Loucy (cell line): ENCODE measurements around the gene YIF1A.

Source experiments
- H2AFZ ChIP-seq: fragments of 200-600 bp; sonication (generic); 2 replicates; pipeline ENCODE4 v1.6.0; 2016; ENCODE audit warnings: antibody characterized with exemption, mild to moderate bottlenecking, low read length, moderate library complexity
- H3F3A ChIP-seq: fragments of 200-600 bp; 2 replicates; pipeline ENCODE4 v1.6.0; 2016; ENCODE audit warnings: antibody characterized with exemption, low read depth, mild to moderate bottlenecking
- H3K27me3 ChIP-seq: fragments of 200-600 bp; sonication (generic); 2 replicates; pipeline ENCODE4 v1.6.1; 2014; ENCODE audit warnings: low read length, mild to moderate bottlenecking; ENCODE audit not compliant: insufficient read depth, poor library complexity, severe bottlenecking
- H3K36me3 ChIP-seq: fragments of 200-600 bp; sonication (generic); 2 replicates; pipeline ENCODE4 v1.6.1; 2016; ENCODE audit warnings: low read length; ENCODE audit not compliant: insufficient read depth
- H3K4me1 ChIP-seq: fragments of 200-600 bp; sonication (generic); 2 replicates; pipeline ENCODE4 v1.5.1; 2014; ENCODE audit warnings: low read length, mild to moderate bottlenecking; ENCODE audit not compliant: insufficient read depth, poor library complexity, severe bottlenecking
- H3K4me2 ChIP-seq: fragments of 200-600 bp; sonication (generic); 2 replicates; pipeline ENCODE4 v1.6.0; 2014; ENCODE audit warnings: antibody characterized with exemption, low read length, low read depth, mild to moderate bottlenecking; ENCODE audit not compliant: poor library complexity, severe bottlenecking
- H3K4me3 ChIP-seq: fragments of 200-600 bp; sonication (generic); 2 replicates; pipeline ENCODE4 v1.5.1; 2014; ENCODE audit warnings: low read length, mild to moderate bottlenecking, mixed read lengths; ENCODE audit not compliant: poor library complexity, severe bottlenecking
- H3K79me2 ChIP-seq: fragments of 200-600 bp; sonication (generic); 2 replicates; pipeline ENCODE4 v1.6.1; 2014; ENCODE audit warnings: low read length; ENCODE audit not compliant: insufficient read depth
- H3K9ac ChIP-seq: fragments of 200-600 bp; sonication (generic); 2 replicates; pipeline ENCODE4 v1.6.0; 2014; ENCODE audit warnings: mild to moderate bottlenecking, low read depth, low read length, moderate library complexity; ENCODE audit not compliant: poor library complexity, severe bottlenecking
- H3K9me2 ChIP-seq: fragments of 200-600 bp; sonication (generic); replicated peaks from 2 replicates; pipeline ENCODE4 v1.6.1; 2016; ENCODE audit warnings: low read depth, low read length, mixed read lengths
- H3K9me3 ChIP-seq: fragments of 200-600 bp; sonication (generic); 2 replicates; pipeline ENCODE4 v1.6.1; 2014; ENCODE audit warnings: mild to moderate bottlenecking, antibody characterized with exemption, low read length, low read depth; ENCODE audit not compliant: insufficient read depth
- H4K20me1 ChIP-seq: fragments of 200-600 bp; sonication (generic); 2 replicates; pipeline ENCODE4 v1.6.0; 2014; ENCODE audit warnings: antibody characterized with exemption, low read length, mild to moderate bottlenecking; ENCODE audit not compliant: insufficient read depth, poor library complexity, severe bottlenecking
- EZH2phosphoT487 ChIP-seq: fragments of 200-600 bp; IDR thresholded peaks from 2 replicates; pipeline ENCODE4 v1.6.1; 2018; ENCODE audit warnings: antibody characterized with exemption, mild to moderate bottlenecking, moderate library complexity, borderline replicate concordance
- TF ChIP-seq, protein P1 (sequence below): fragments of 200-600 bp; sonication (generic); conservative IDR thresholded peaks from 2 replicates; pipeline ENCODE4 v1.5.1; 2014; ENCODE audit warnings: mild to moderate bottlenecking, antibody characterized with exemption, low read length

YIF1A gene

DNA sequence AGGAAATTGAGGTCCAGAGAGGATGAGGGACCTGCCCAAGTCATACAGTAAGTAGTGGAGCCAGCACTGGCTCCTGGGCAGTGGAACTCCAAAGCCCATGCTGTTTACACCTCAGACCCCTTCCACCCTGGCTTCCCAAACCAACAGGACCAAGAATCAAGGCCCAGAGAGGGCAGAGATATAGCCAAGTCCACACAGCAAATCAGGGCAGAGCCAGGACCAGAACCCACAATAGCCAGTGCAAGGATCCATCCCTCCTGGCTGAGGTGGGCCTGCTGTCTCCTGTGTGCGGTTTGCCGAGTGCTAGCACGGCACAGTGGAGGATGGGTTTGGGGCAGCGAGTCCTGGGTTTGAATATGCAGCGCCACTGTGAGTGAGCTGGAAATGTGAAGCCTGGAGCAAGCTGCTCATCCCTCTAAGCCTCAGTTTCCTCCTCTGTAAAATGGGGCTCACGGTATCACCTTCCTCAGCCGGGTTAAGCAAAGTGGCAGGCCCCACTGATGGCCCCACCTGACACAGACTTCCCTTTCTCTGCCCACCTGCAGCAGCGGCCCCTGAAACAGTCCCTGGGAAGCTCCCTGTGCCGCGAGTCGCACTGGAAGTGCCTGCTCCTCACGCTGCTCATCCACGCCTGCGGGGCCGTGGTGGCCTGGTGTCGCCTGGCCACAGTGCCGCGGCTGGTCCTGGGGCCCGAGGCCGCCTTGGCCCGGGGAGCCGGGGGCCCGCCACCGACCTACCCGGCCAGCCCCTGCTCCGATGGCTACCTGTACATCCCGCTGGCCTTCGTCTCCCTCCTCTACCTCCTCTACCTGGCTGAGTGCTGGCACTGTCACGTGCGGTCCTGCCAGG is 5.1 kb upstream of the YIF1A start:
- H3K4me3 ChIP-seq, result no peak overlapping the region
- H3K9me3 ChIP-seq, result no peaks in the 10 kb centered on the region
- no peaks in the 10 kb centered on the region for H3K9me2 ChIP-seq
- H3K79me2 ChIP-seq, result no peaks in the 10 kb centered on the region
- H3K4me2 ChIP-seq, result no peak overlapping the region
- no peaks in the 10 kb centered on the region for H3K27me3 ChIP-seq
- TF ChIP-seq, protein P1, sequence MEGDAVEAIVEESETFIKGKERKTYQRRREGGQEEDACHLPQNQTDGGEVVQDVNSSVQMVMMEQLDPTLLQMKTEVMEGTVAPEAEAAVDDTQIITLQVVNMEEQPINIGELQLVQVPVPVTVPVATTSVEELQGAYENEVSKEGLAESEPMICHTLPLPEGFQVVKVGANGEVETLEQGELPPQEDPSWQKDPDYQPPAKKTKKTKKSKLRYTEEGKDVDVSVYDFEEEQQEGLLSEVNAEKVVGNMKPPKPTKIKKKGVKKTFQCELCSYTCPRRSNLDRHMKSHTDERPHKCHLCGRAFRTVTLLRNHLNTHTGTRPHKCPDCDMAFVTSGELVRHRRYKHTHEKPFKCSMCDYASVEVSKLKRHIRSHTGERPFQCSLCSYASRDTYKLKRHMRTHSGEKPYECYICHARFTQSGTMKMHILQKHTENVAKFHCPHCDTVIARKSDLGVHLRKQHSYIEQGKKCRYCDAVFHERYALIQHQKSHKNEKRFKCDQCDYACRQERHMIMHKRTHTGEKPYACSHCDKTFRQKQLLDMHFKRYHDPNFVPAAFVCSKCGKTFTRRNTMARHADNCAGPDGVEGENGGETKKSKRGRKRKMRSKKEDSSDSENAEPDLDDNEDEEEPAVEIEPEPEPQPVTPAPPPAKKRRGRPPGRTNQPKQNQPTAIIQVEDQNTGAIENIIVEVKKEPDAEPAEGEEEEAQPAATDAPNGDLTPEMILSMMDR, result no peak
- no peak for TF ChIP-seq EZH2phosphoT487
- H2AFZ ChIP-seq, result no peak overlapping the region
- H3K9ac ChIP-seq, result no peak overlapping the region
- H3F3A ChIP-seq, result no peaks in the 10 kb centered on the region
- no peaks in the 10 kb centered on the region for H3K36me3 ChIP-seq
- H3K4me1 ChIP-seq, result peaks cover 11% of the 10 kb centered on the region
- H4K20me1 ChIP-seq, result no peaks in the 10 kb centered on the region

DNA sequence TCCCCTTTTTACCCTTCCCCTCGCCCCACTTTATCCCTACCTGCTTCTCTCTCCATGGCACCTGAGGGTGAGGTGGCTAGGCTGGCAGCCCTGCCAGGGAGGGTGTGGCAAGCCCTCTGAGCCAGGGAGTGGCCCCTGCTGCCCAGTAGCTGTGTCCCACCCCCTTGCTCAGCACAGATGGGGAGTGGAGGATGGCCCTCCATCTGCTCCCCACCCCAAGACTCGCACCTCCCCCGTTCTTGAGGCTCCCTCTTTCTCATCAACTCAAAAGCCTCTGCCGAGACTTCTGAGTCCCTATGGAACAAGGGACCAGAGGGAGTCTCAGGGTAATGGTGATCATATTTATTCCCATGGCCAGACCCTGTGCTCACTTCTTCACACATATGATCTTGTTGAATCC is 4.4 kb upstream of the YIF1A start:
- H3K4me2 ChIP-seq, result no peak overlapping the region
- no peaks in the 10 kb centered on the region for H3K27me3 ChIP-seq

GRCh38 chr11:66292543-66293332 is 3.8 kb upstream of the YIF1A start:
- TF ChIP-seq, protein P1, result no peak
- no peak for TF ChIP-seq EZH2phosphoT487
- Histone ChIP-seq H3K27me3 (no peaks in the 10 kb centered on the region), H3K79me2 (peaks cover 9% of the 10 kb centered on the region), H3K4me1 (peaks cover 19% of the 10 kb centered on the region), H3K9ac (no peak overlapping the region), H3K4me3 (no peak overlapping the region), H3K9me2 (no peaks in the 10 kb centered on the region), H3K4me2 (no peak overlapping the region), H3F3A (no peaks in the 10 kb centered on the region), H4K20me1 (no peaks in the 10 kb centered on the region), H2AFZ (no peak overlapping the region), H3K9me3 (no peaks in the 10 kb centered on the region), H3K36me3 (no peaks in the 10 kb centered on the region)

More for the DNA sequence above, 4.4 kb upstream of the YIF1A start:
- no peak overlapping the region for H2AFZ ChIP-seq
- H3K79me2 ChIP-seq, result peaks cover 3% of the 10 kb centered on the region
- H3F3A ChIP-seq, result no peaks in the 10 kb centered on the region
- peaks cover 12% of the 10 kb centered on the region for H3K4me1 ChIP-seq
- no peaks in the 10 kb centered on the region for H3K9me2 ChIP-seq
- H3K9me3 ChIP-seq, result no peaks in the 10 kb centered on the region
- TF ChIP-seq, protein P1, result no peak
- no peak for TF ChIP-seq EZH2phosphoT487
- H3K4me3 ChIP-seq, result no peak overlapping the region
- no peak overlapping the region for H3K9ac ChIP-seq
- H3K36me3 ChIP-seq, result no peaks in the 10 kb centered on the region
- H4K20me1 ChIP-seq, result no peaks in the 10 kb centered on the region
